AG04450 (cell line): ENCODE measurements around the gene PIWIL1. TPM values are rescaled to one million over a fixed set of nuclear protein-coding genes. Genes with fewer than 3 reads are reported as not detected.

Experiments
- CTCF ChIA-PET: fragments of 300-600, 350-600 bp; formaldehyde crosslinking; extraction: SDS; loops from one replicate; lab custom pipeline; 2022; ENCODE audit warnings: antibody characterized with exemption, inconsistent platforms; lab: Charles Lee
- POLR2A ChIA-PET: fragments of 350-600 bp; formaldehyde crosslinking; extraction: SDS; loops from one replicate; lab custom pipeline; 2021; ENCODE audit warnings: antibody characterized with exemption, inconsistent platforms; lab: Yijun Ruan, JAX
- DNase-seq: peaks from one replicate; pipeline ENCODE4 v3.0.0-alpha.2; 2011; ENCODE audit warnings: low read depth, low spot score
- H3K27ac ChIP-seq: one replicate; pipeline ENCODE4 v1.5.1; 2012; ENCODE audit warnings: low read depth, low read length, control low read depth
- H3K27me3 ChIP-seq: one replicate; pipeline ENCODE4 v1.6.0; 2012; ENCODE audit warnings: low read length; ENCODE audit not compliant: control insufficient read depth, insufficient read depth
- H3K4me3 ChIP-seq: 2 replicates; pipeline ENCODE4 v1.5.1; 2011; ENCODE audit warnings: mild to moderate bottlenecking, low read depth, low read length, control low read depth
- H3K9me3 ChIP-seq: 2 replicates; pipeline ENCODE4 v1.5.1; 2012; ENCODE audit warnings: low read length; ENCODE audit not compliant: control insufficient read depth, insufficient read depth
- polyA plus RNA-seq: library from polyadenylated mRNA; depleted of rRNA; stranded (reverse); fragments of >200 nt; gene quantifications from 2 replicates; pipeline ENCODE4 v1.2.3, GENCODE V29; 2011
- TF ChIP-seq, protein P1 (sequence below): IDR thresholded peaks from 2 replicates; pipeline ENCODE4 v1.5.1; 2011; ENCODE audit warnings: low read depth, low read length, control low read depth, inconsistent platforms

Gene PIWIL1
- polyA plus RNA-seq, 1 experiment: not detected

DNA sequence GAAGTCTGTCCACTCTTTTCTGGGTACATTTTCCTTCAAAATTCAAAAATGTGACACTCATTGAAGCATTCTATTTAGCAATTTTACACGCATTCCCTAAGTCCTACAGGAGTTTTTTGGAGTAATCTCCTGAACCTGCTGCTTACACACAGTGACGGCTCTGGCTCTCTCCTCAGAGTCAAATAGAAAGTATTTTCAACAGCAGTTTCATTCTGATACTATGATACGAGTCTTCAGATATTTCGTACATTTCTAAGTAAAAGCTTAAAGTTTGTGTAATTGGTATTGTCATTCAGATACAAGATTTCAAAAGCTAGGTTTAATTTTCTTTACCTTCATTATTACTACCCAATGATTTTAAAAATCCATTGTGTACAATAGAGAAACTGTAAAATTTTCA is 36.4 kb downstream of the PIWIL1 start:
- Histone ChIP-seq H3K27ac (no peak overlapping the region), H3K27me3 (no peaks in the 10 kb centered on the region), H3K4me3 (no peak overlapping the region), H3K9me3 (peaks cover 38% of the 10 kb centered on the region)
- DNase-seq: no peak
- CTCF ChIA-PET: no interaction called here
- POLR2A ChIA-PET: no interaction called here
- TF ChIP-seq, protein P1, sequence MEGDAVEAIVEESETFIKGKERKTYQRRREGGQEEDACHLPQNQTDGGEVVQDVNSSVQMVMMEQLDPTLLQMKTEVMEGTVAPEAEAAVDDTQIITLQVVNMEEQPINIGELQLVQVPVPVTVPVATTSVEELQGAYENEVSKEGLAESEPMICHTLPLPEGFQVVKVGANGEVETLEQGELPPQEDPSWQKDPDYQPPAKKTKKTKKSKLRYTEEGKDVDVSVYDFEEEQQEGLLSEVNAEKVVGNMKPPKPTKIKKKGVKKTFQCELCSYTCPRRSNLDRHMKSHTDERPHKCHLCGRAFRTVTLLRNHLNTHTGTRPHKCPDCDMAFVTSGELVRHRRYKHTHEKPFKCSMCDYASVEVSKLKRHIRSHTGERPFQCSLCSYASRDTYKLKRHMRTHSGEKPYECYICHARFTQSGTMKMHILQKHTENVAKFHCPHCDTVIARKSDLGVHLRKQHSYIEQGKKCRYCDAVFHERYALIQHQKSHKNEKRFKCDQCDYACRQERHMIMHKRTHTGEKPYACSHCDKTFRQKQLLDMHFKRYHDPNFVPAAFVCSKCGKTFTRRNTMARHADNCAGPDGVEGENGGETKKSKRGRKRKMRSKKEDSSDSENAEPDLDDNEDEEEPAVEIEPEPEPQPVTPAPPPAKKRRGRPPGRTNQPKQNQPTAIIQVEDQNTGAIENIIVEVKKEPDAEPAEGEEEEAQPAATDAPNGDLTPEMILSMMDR: no peak

DNA sequence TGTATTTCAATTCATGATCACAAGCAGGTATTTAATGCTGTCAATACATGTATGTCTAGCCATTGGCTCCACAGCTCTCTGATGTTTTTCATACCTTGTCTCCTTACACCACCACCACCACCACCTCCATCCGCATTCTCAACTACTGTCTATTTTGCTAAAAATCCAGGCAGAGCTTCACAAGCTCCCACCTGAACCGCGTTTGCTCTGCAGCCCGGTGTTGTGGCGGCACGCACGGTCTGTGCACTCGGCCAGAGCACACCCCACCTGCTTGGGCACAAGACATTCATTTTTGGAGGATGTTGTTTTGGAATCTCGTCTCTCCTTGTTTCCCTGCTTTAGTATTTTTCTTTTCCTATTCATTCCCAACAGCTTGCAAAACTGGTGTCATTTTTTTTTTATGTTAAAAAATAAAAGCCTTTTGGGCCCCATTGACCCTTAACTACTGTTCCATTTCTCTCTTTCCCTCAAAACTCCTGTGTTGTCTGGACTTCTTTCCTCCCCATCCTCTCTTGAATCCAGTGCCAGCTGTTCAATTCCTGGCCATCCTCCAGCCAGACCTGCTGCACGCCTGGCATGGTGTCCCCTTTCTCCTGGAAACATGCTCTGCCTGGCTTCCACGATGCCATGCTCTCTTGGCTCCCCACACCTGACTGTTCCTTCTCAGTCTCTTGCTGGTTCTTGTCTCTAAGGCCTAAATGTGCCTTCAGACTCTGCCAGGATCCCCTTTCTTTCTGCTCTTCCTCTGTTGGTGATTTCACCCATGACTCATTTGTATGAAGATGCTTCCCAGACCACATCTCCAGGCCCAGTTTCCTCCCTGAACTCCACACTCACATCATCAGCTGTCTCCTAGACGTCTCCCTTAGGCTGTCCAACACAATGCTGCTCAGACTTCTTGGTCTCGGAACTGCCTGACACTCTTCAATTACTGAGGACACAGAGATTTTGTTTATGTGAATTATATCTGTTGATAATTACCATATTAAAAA is 37.9 kb downstream of the PIWIL1 start:
- Histone ChIP-seq H3K4me3 (no peak overlapping the region), H3K27me3 (no peaks in the 10 kb centered on the region), H3K27ac (no peak overlapping the region), H3K9me3 (peaks cover 41% of the 10 kb centered on the region)
- TF ChIP-seq, protein P1: no peak
- DNase-seq: no peak
- POLR2A ChIA-PET: no interaction called here
- CTCF ChIA-PET: no interaction called here

DNA sequence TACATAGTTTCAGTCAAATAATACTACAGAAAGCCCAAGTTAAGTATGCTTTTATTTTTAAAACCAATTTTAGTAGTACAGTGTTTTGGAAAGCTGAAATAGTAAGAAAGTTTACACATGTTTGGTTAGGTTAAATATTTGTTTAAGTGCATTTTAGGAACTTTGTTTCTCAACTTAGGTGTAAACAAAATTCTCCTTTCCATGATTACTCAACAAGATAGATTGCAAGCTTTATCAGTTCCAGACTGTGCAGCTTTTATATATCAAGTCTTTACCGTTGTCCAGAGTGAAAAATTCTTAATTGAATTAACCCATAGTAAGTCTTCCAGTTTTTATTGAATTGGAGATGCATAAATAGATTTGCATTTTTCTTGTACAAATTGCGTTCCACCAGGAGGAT is 45.1 kb downstream of the PIWIL1 start:
- TF ChIP-seq, protein P1: no peak
- H3K27ac ChIP-seq: no peak overlapping the region
- H3K4me3 ChIP-seq: no peak overlapping the region
- no peak for DNase-seq
- ChIA-PET POLR2A (no interaction called here), CTCF (no interaction called here)
- H3K9me3 ChIP-seq: peaks cover 16% of the 10 kb centered on the region
- no peaks in the 10 kb centered on the region for H3K27me3 ChIP-seq

DNA sequence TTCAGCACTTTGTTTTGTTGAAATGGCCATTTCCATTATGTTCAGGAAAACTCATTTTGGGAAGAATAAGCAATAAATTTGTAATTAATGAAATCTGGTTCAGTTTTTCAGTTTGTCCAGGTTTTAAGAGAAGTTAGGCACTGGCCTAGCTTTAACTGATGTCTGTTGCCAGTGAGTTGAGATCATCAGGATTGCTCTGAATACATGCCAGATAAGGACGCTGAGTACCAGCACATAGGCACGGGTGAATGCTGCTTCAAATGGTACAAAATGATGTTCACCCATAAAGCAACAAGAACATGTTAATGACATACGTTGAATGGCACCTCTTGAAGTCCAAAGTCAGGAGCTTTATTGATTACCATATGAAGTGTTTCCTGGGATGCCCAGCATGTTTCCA is 46.5 kb downstream of the PIWIL1 start:
- H3K27me3 ChIP-seq: no peaks in the 10 kb centered on the region
- TF ChIP-seq, protein P1: no peak
- DNase-seq: no peak
- peaks cover 13% of the 10 kb centered on the region for H3K9me3 ChIP-seq
- ChIA-PET POLR2A (no interaction called here), CTCF (no interaction called here)
- no peak overlapping the region for H3K4me3 ChIP-seq
- H3K27ac ChIP-seq: no peak overlapping the region

DNA sequence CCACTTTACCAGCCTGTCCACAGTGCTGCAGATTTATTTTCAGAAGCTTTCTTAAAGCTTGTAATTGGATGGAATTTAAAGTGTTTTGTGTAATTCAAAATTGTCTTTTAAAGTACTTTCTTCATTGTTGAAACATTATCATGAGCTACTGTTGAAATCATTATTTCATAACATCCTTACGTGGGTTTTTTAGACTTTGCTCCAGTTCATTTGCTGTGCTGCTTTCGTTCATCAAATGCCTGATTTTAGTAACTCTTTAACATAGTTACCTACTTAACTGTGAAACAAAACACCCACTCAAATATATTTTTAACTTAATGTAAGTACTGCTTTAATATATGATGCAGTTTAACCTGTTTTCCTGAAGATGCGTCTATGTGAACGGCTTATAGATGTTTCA is 47.5 kb downstream of the PIWIL1 start:
- H3K27ac ChIP-seq: no peak overlapping the region
- TF ChIP-seq, protein P1: no peak
- peaks cover 12% of the 10 kb centered on the region for H3K9me3 ChIP-seq
- H3K27me3 ChIP-seq: no peaks in the 10 kb centered on the region
- ChIA-PET CTCF (no interaction called here), POLR2A (no interaction called here)
- no peak overlapping the region for H3K4me3 ChIP-seq
- DNase-seq: no peak
